CD14-positive monocyte (primary cell): Measurements from ENCODE around the gene PPP1R15B. TPM values are rescaled to one million over a fixed set of nuclear protein-coding genes. Genes with fewer than 3 reads are reported as not detected.

Experiments
- DNase-seq, 3 donors: peaks; one replicate each; pipeline ENCODE4 v3.0.0-alpha.2; 2011 to 2022
- H2AFZ ChIP-seq: 2 replicates; pipeline ENCODE4 v1.6.0; 2012; ENCODE audit warnings: mild to moderate bottlenecking, low read depth, low read length, inconsistent platforms; ENCODE audit not compliant: insufficient read depth, poor library complexity, severe bottlenecking
- H3K27ac ChIP-seq, 2 donors: 1 replicate in 1 of 2; 2 replicates in 1 of 2; pipeline ENCODE4 v1.5.1; 2012 to 2013; ENCODE audit warnings: low read length in 2 of 2, control low read depth in 1 of 2, inconsistent platforms in 1 of 2, low read depth in 1 of 2, mild to moderate bottlenecking in 1 of 2
- H3K27me3 ChIP-seq, 2 donors: one replicate each; pipeline versions ENCODE4 v1.6.0 to v1.6.1; 2011 to 2013; ENCODE audit warnings: low read length in 2 of 2; ENCODE audit not compliant: control insufficient read depth in 2 of 2, insufficient read depth in 2 of 2
- H3K36me3 ChIP-seq, 2 donors: replicated peaks in 1 of 2; 1 replicate in 1 of 2; 2 replicates in 1 of 2; pipeline versions ENCODE4 v1.5.1 to v1.6.1; 2012 to 2013; ENCODE audit warnings: low read length in 2 of 2, control low read depth in 1 of 2, inconsistent platforms in 1 of 2, mild to moderate bottlenecking in 1 of 2; ENCODE audit not compliant: insufficient read depth in 2 of 2, control insufficient read depth in 1 of 2
- H3K4me1 ChIP-seq, 2 donors: 1 replicate in 1 of 2; 2 replicates in 1 of 2; pipeline versions ENCODE4 v1.5.1 to v1.6.1; 2012 to 2013; ENCODE audit warnings: low read length in 2 of 2, control low read depth in 1 of 2, inconsistent platforms in 1 of 2, mild to moderate bottlenecking in 1 of 2, moderate library complexity in 1 of 2; ENCODE audit not compliant: insufficient read depth in 2 of 2, control insufficient read depth in 1 of 2
- H3K4me2 ChIP-seq: replicated peaks from 2 replicates; pipeline ENCODE3; 2012; ENCODE audit warnings: low read length, moderate library complexity, mild to moderate bottlenecking; ENCODE audit not compliant: poor library complexity, severe bottlenecking; ENCODE audit errors: extremely low read depth
- H3K4me3 ChIP-seq, 3 experiments: fragments of 200-600 bp in 1 of 3; sonication (generic) in 1 of 3; replicated peaks in 1 of 3; 1 replicate in 2 of 3; 2 replicates in 1 of 3; pipeline ENCODE4 v1.5.1; 2011 to 2013; ENCODE audit warnings: low read length in 3 of 3, mild to moderate bottlenecking in 3 of 3, control low read depth in 2 of 3, low read depth in 2 of 3, inconsistent platforms in 1 of 3, moderate library complexity in 1 of 3
- H3K79me2 ChIP-seq: 2 replicates; pipeline ENCODE4 v1.6.0; 2012; ENCODE audit warnings: mild to moderate bottlenecking, control low read depth, inconsistent platforms, low read length, moderate library complexity; ENCODE audit not compliant: insufficient read depth
- H3K9ac ChIP-seq: 2 replicates; pipeline ENCODE4 v1.6.0; 2017; ENCODE audit warnings: low read length, mild to moderate bottlenecking; ENCODE audit not compliant: insufficient read depth, poor library complexity, severe bottlenecking
- H3K9me3 ChIP-seq, 2 donors: replicated peaks in 1 of 2; 1 replicate in 1 of 2; 2 replicates in 1 of 2; pipeline versions ENCODE4 v1.5.1 to v1.6.1; 2012 to 2013; ENCODE audit warnings: low read length in 2 of 2, control low read depth in 1 of 2; ENCODE audit not compliant: control insufficient read depth in 1 of 2, insufficient read depth in 1 of 2
- H4K20me1 ChIP-seq: 2 replicates; pipeline ENCODE4 v1.6.0; 2012; ENCODE audit warnings: mild to moderate bottlenecking, low read length, control low read depth, moderate library complexity; ENCODE audit not compliant: insufficient read depth
- H3K27ac Mint-ChIP-seq, 7 donors: one replicate each; pipeline ENCODE4 v1.8.0; 2020; ENCODE audit warnings: mild to moderate bottlenecking in 7 of 7, mixed read lengths in 7 of 7, moderate library complexity in 6 of 7, inconsistent platforms in 2 of 7
- H3K27me3 Mint-ChIP-seq, 3 donors: one replicate each; pipeline ENCODE4 v1.8.0; 2021 to 2022; ENCODE audit warnings: low read depth in 3 of 3, mild to moderate bottlenecking in 3 of 3, mixed read lengths in 3 of 3, moderate library complexity in 3 of 3, inconsistent platforms in 1 of 3
- H3K36me3 Mint-ChIP-seq, 2 donors: one replicate each; pipeline ENCODE4 v1.8.0; 2020; ENCODE audit warnings: mixed read lengths in 2 of 2, inconsistent platforms in 1 of 2, mild to moderate bottlenecking in 1 of 2
- H3K4me1 Mint-ChIP-seq: one replicate; pipeline ENCODE4 v1.8.0; 2020; ENCODE audit warnings: mild to moderate bottlenecking, mixed read lengths
- H3K4me3 Mint-ChIP-seq, 2 donors: one replicate each; pipeline ENCODE4 v1.8.0; 2020; ENCODE audit warnings: mild to moderate bottlenecking in 2 of 2, mixed read lengths in 2 of 2, moderate library complexity in 1 of 2
- H3K9me3 Mint-ChIP-seq, 7 donors: one replicate each; pipeline ENCODE4 v1.8.0; 2020 to 2022; ENCODE audit warnings: mixed read lengths in 7 of 7, mild to moderate bottlenecking in 6 of 7, moderate library complexity in 6 of 7, inconsistent platforms in 2 of 7
- WGBS: methylation state at CpG from one replicate; pipeline ENCODE4 v1.1.5; 2013; ENCODE audit warnings: missing lambda C conversion rate; ENCODE audit not compliant: insufficient coverage; 5-methylcytosine and 5-hydroxymethylcytosine counted together
- intact Hi-C, 2 donors: fragments of 100-400 bp; cut with micrococcal nuclease; formaldehyde crosslinking; loops; one replicate each; pipeline versions ENCODE4 v1.15.0 to v1.15.1; 2023
- polyA plus RNA-seq, 3 donors: library from polyadenylated mRNA; depleted of rRNA in 1 of 3; unstranded in 2 of 3; stranded (reverse) in 1 of 3; fragments of 300-500 nt in 2 of 3; fragments of >200 nt in 1 of 3; fragmentation: Illumina TruSeq in 2 of 3; gene quantifications; 1 replicate in 2 of 3; 2 replicates in 1 of 3; pipeline ENCODE4 v1.2.3, GENCODE V29; 2012 to 2021
- TF ChIP-seq, protein P1 (sequence below): fragments of 200-600 bp; IDR thresholded peaks from one replicate; pipeline ENCODE4 v1.8.0; 2022; ENCODE audit warnings: antibody characterized with exemption, mild to moderate bottlenecking

PPP1R15B gene
- polyA plus RNA-seq, 3 donors: 31.1 to 117 (median 31.8) TPM

DNA sequence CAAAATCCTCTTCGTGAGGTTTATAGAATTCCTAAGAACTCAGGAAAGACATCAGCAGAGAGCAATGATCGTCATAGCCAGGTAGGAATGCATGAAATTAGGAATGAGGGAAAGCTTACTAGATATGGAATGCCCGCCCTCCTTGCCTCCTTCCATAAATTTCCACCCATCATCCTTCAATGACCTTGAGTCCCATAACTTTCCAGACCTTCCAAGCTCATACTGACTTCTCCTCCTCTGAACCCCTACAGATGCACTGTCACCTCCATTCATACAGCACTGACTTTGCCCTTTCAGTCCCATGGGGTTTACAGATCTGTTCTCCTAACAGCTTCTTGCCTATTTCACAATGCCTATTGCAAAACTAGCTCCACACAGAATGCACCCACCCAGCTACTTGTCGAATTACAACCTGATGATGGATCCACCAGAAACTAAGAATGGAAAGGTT, 23.8 kb upstream of the PPP1R15B start:
- H3K27me3 ChIP-seq: no peaks in the 10 kb centered on the region
- H3K36me3 ChIP-seq: peaks cover 0 to 8% of the 10 kb centered on the region in 2 donors
- Mint-ChIP-seq H3K36me3 (peaks cover 27 to 28% of the 10 kb centered on the region in 2 donors), H3K27me3 (peaks cover 0 to 8% (median 3%) of the 10 kb centered on the region in 3 donors), H3K9me3 (no peaks in the 10 kb centered on the region), H3K4me3 (peak overlapping the region in 1 of 2 donors; percentile 33), H3K27ac (peak overlapping the region in 5 of 7 donors; percentile 8 to 76 (median 48)), H3K4me1 (peaks cover 23% of the 10 kb centered on the region)
- intact Hi-C loops: no loop called here
- no peak overlapping the region for H3K9ac ChIP-seq
- H3K4me2 ChIP-seq: peak overlapping the region; percentile 12
- peaks cover 15 to 20% of the 10 kb centered on the region in 2 donors for H3K4me1 ChIP-seq
- TF ChIP-seq, protein P1, sequence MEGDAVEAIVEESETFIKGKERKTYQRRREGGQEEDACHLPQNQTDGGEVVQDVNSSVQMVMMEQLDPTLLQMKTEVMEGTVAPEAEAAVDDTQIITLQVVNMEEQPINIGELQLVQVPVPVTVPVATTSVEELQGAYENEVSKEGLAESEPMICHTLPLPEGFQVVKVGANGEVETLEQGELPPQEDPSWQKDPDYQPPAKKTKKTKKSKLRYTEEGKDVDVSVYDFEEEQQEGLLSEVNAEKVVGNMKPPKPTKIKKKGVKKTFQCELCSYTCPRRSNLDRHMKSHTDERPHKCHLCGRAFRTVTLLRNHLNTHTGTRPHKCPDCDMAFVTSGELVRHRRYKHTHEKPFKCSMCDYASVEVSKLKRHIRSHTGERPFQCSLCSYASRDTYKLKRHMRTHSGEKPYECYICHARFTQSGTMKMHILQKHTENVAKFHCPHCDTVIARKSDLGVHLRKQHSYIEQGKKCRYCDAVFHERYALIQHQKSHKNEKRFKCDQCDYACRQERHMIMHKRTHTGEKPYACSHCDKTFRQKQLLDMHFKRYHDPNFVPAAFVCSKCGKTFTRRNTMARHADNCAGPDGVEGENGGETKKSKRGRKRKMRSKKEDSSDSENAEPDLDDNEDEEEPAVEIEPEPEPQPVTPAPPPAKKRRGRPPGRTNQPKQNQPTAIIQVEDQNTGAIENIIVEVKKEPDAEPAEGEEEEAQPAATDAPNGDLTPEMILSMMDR: no peak
- H3K27ac ChIP-seq: peak overlapping the region in 1 of 2 donors; percentile 21
- H4K20me1 ChIP-seq: no peaks in the 10 kb centered on the region
- H3K4me3 ChIP-seq: no peak overlapping the region
- WGBS: no CpG with 5 or more reads among the region's 4 CpGs
- no peak overlapping the region for H2AFZ ChIP-seq
- H3K9me3 ChIP-seq: no peaks in the 10 kb centered on the region
- no peaks in the 10 kb centered on the region for H3K79me2 ChIP-seq
- peak; percentile 34 to 64 (median 60) for DNase-seq

DNA sequence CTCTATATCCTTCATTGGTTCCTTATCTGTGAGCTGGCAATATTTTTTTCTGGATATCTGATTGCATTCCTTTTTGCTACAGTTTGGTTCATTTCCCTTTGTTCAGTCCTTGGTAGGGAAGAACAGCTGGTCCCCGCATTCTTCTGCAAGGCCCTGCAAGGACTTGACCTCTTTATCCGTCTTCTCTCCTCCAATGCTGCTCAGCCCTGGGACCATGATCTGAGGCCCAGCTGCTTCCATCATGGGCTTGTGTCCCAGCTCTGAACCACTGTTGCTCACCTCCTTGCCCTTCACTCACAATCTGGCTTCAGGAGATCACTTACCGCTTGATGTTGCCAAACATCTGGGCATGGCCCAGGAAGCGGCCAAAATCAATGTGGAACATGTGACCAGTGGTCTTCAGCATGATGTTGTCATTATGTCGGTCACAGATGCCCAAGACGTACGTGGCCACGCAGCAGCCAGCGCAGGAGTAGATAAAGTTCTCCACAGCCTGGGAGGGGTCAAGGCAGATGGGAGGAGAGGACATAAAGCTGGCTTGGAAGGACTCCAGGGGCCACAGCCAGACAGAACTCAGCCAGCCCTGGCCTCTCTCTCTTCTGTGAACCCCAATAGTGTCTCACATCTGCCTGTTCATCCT, 22.6 kb upstream of the PPP1R15B start:
- TF ChIP-seq, protein P1: no peak
- Histone ChIP-seq H3K27ac (peak overlapping the region in 1 of 2 donors; percentile 18), H3K79me2 (no peaks in the 10 kb centered on the region), H3K9ac (no peak overlapping the region), H4K20me1 (no peaks in the 10 kb centered on the region), H3K4me1 (peaks cover 15 to 20% of the 10 kb centered on the region in 2 donors), H3K4me2 (no peak overlapping the region), H3K36me3 (peaks cover 0 to 8% of the 10 kb centered on the region in 2 donors), H3K27me3 (no peaks in the 10 kb centered on the region), H3K4me3 (no peak overlapping the region), H2AFZ (no peak overlapping the region), H3K9me3 (no peaks in the 10 kb centered on the region)
- Mint-ChIP-seq H3K27ac (peak overlapping the region in 1 of 7 donors; percentile 31), H3K4me1 (peaks cover 23% of the 10 kb centered on the region), H3K27me3 (peaks cover 0 to 8% (median 3%) of the 10 kb centered on the region in 3 donors), H3K9me3 (peaks cover 0 to 2% (median 0%) of the 10 kb centered on the region in 7 donors), H3K4me3 (no peak overlapping the region), H3K36me3 (peaks cover 25% of the 10 kb centered on the region in 2 donors)
- intact Hi-C loops: no loop called here
- DNase-seq: no peak
- 76% methylated on average over 8 of the region's 9 CpGs for WGBS
